ENCODE measurements around the gene TRIM67. TPM values are rescaled to one million over a fixed set of nuclear protein-coding genes. Genes with fewer than 3 reads are reported as not detected.
A peak's percentile ranks its signal among the peaks of the same experiment; 100 is the strongest.

The TRIM67 gene
- total and polyA plus RNA-seq, 5 donors = 0.06 to 0.34 (median 0.09) TPM

- no peaks in the 10 kb centered on the region for H3K4me1 ChIP-seq (ENCODE audit: control insufficient read depth, insufficient read depth, low read length)
- intact Hi-C loops (cut with DNase I) = no loop called here
These were observed 23.5 kb downstream of the TRIM67 start for GRCh38 chr1:231185391-231185790.

GRCh38 chr1:231186356-231187115, 24.7 kb downstream of the TRIM67 start:
- no peaks in the 10 kb centered on the region for H3K9me3 ChIP-seq (ENCODE audit: control insufficient read depth, low read length)
- H3K4me1 ChIP-seq (ENCODE audit: control insufficient read depth, insufficient read depth, low read length) = no peaks in the 10 kb centered on the region
- DNase-seq = no peak
- no peaks in the 10 kb centered on the region for H3K27me3 ChIP-seq (ENCODE audit: control insufficient read depth, insufficient read depth)
- no peak overlapping the region for H3K27ac ChIP-seq (ENCODE audit: low read length)
- ATAC-seq = no peak
- 81% methylated on average over 11 of the region's 11 CpGs for WGBS
- no peak overlapping the region for H3K4me3 ChIP-seq (ENCODE audit: low read length)
- intact Hi-C loops (cut with DNase I) = no loop called here

More at GRCh38 chr1:231185391-231185790, 23.5 kb downstream of the TRIM67 start:
- no peak overlapping the region for H3K27ac ChIP-seq (ENCODE audit: low read length)
- H3K9me3 ChIP-seq (ENCODE audit: control insufficient read depth, low read length) = no peaks in the 10 kb centered on the region
- H3K27me3 ChIP-seq (ENCODE audit: control insufficient read depth, insufficient read depth) = no peaks in the 10 kb centered on the region
- no peak for DNase-seq
- WGBS = 89% methylated on average over 11 of the region's 11 CpGs
- peak in 1 of 2 donors; percentile 16 for ATAC-seq
- no peak overlapping the region for H3K4me3 ChIP-seq (ENCODE audit: low read length)

- no peak overlapping the region for H3K4me3 ChIP-seq (ENCODE audit: low read length)
- no peak for DNase-seq
- ATAC-seq = no peak
- H3K4me1 ChIP-seq (ENCODE audit: control insufficient read depth, insufficient read depth, low read length) = no peaks in the 10 kb centered on the region
- no peaks in the 10 kb centered on the region for H3K27me3 ChIP-seq (ENCODE audit: control insufficient read depth, insufficient read depth)
- intact Hi-C loops (cut with DNase I) = no loop called here
- H3K27ac ChIP-seq (ENCODE audit: low read length) = no peak overlapping the region
- no peaks in the 10 kb centered on the region for H3K9me3 ChIP-seq (ENCODE audit: control insufficient read depth, low read length)
- WGBS = 35% methylated on average over 10 of the region's 10 CpGs
These were observed 25.7 kb downstream of the TRIM67 start for GRCh38 chr1:231187571-231187970.

GRCh38 chr1:231188072-231188471, 26.2 kb downstream of the TRIM67 start:
- 57% methylated on average over 3 of the region's 3 CpGs for WGBS
- Histone ChIP-seq H3K4me3 (ENCODE audit: low read length) (no peak overlapping the region), H3K27me3 (ENCODE audit: control insufficient read depth, insufficient read depth) (no peaks in the 10 kb centered on the region), H3K27ac (ENCODE audit: low read length) (no peak overlapping the region), H3K9me3 (ENCODE audit: control insufficient read depth, low read length) (no peaks in the 10 kb centered on the region), H3K4me1 (ENCODE audit: control insufficient read depth, insufficient read depth, low read length) (peaks cover 4% of the 10 kb centered on the region)
- ATAC-seq = no peak
- DNase-seq = no peak
- intact Hi-C loops (cut with DNase I) = no loop called here

- Histone ChIP-seq H3K4me3 (ENCODE audit: low read length) (no peak overlapping the region), H3K9me3 (ENCODE audit: control insufficient read depth, low read length) (no peaks in the 10 kb centered on the region), H3K4me1 (ENCODE audit: control insufficient read depth, insufficient read depth, low read length) (peaks cover 4% of the 10 kb centered on the region), H3K27ac (ENCODE audit: low read length) (no peak overlapping the region), H3K27me3 (ENCODE audit: control insufficient read depth, insufficient read depth) (no peaks in the 10 kb centered on the region)
- DNase-seq (no peak), ATAC-seq (no peak)
- intact Hi-C loops (cut with DNase I) = no loop called here
- 91% methylated on average over 7 of the region's 7 CpGs for WGBS
These were observed 26.9 kb downstream of the TRIM67 start for GRCh38 chr1:231188768-231189167.

GRCh38 chr1:231189683-231190270, 27.9 kb downstream of the TRIM67 start:
- H3K27me3 ChIP-seq (ENCODE audit: control insufficient read depth, insufficient read depth) = no peaks in the 10 kb centered on the region
- no peak for ATAC-seq

GRCh38 chr1:231190456-231190855, 28.6 kb downstream of the TRIM67 start:
- Histone ChIP-seq H3K4me1 (ENCODE audit: control insufficient read depth, insufficient read depth, low read length) (peaks cover 4% of the 10 kb centered on the region), H3K27ac (ENCODE audit: low read length) (no peak overlapping the region), H3K9me3 (ENCODE audit: control insufficient read depth, low read length) (no peaks in the 10 kb centered on the region), H3K27me3 (ENCODE audit: control insufficient read depth, insufficient read depth) (no peaks in the 10 kb centered on the region), H3K4me3 (ENCODE audit: low read length) (no peak overlapping the region)
- intact Hi-C loops (cut with DNase I) = no loop called here
- ATAC-seq (no peak), DNase-seq (no peak)
- WGBS = 97% methylated on average over 10 of the region's 10 CpGs

More at GRCh38 chr1:231189683-231190270, 27.9 kb downstream of the TRIM67 start:
- H3K4me1 ChIP-seq (ENCODE audit: control insufficient read depth, insufficient read depth, low read length) = peaks cover 4% of the 10 kb centered on the region
- no peak for DNase-seq
- no peak overlapping the region for H3K27ac ChIP-seq (ENCODE audit: low read length)
- WGBS = 92% methylated on average over 5 of the region's 5 CpGs
- no peak overlapping the region for H3K4me3 ChIP-seq (ENCODE audit: low read length)
- H3K9me3 ChIP-seq (ENCODE audit: control insufficient read depth, low read length) = no peaks in the 10 kb centered on the region
- intact Hi-C loops (cut with DNase I) = no loop called here

GRCh38 chr1:231192620-231193163, 30.8 kb downstream of the TRIM67 start:
- DNase-seq = peak; percentile 52 to 74 (median 73)

GRCh38 chr1:231193710-231194340, 32.0 kb downstream of the TRIM67 start:
- no peak overlapping the region for H3K27ac ChIP-seq (ENCODE audit: low read length)
- intact Hi-C loops (cut with DNase I) = no loop called here
- H3K4me3 ChIP-seq (ENCODE audit: low read length) = no peak overlapping the region
- peaks cover 4% of the 10 kb centered on the region for H3K4me1 ChIP-seq (ENCODE audit: control insufficient read depth, insufficient read depth, low read length)
- 76% methylated on average over 10 of the region's 10 CpGs for WGBS
- no peaks in the 10 kb centered on the region for H3K9me3 ChIP-seq (ENCODE audit: control insufficient read depth, low read length)
- ATAC-seq = no peak
- no peak for DNase-seq
- no peaks in the 10 kb centered on the region for H3K27me3 ChIP-seq (ENCODE audit: control insufficient read depth, insufficient read depth)

More at GRCh38 chr1:231192620-231193163, 30.8 kb downstream of the TRIM67 start:
- peak; percentile 82 to 88 for ATAC-seq
- intact Hi-C loops (cut with DNase I) = no loop called here
- WGBS = 25% methylated on average over 12 of the region's 12 CpGs
- peaks cover 4% of the 10 kb centered on the region for H3K4me1 ChIP-seq (ENCODE audit: control insufficient read depth, insufficient read depth, low read length)
- no peak overlapping the region for H3K4me3 ChIP-seq (ENCODE audit: low read length)
- no peaks in the 10 kb centered on the region for H3K27me3 ChIP-seq (ENCODE audit: control insufficient read depth, insufficient read depth)
- H3K27ac ChIP-seq (ENCODE audit: low read length) = no peak overlapping the region
- no peaks in the 10 kb centered on the region for H3K9me3 ChIP-seq (ENCODE audit: control insufficient read depth, low read length)

GRCh38 chr1:231194476-231194842, 32.6 kb downstream of the TRIM67 start:
- intact Hi-C loops (cut with DNase I) = no loop called here
- no peak for ATAC-seq
- no peak overlapping the region for H3K27ac ChIP-seq (ENCODE audit: low read length)
- no peaks in the 10 kb centered on the region for H3K9me3 ChIP-seq (ENCODE audit: control insufficient read depth, low read length)
- 70% methylated on average over 2 of the region's 2 CpGs for WGBS
- DNase-seq = no peak
- H3K27me3 ChIP-seq (ENCODE audit: control insufficient read depth, insufficient read depth) = no peaks in the 10 kb centered on the region
- H3K4me3 ChIP-seq (ENCODE audit: low read length) = no peak overlapping the region
- peaks cover 4% of the 10 kb centered on the region for H3K4me1 ChIP-seq (ENCODE audit: control insufficient read depth, insufficient read depth, low read length)

Data from right cardiac atrium (tissue), 5 donors.